NCI-H526 (cell line): ENCODE measurements around the gene SELENOM.
A peak's percentile ranks its signal among the peaks of the same experiment; 100 is the strongest.

ENCODE experiments used
- DNase-seq, 2 experiments: peaks; one replicate each; lab custom pipeline; 2025; lab: John Stamatoyannopoulos, UW

Gene SELENOM, protein sequence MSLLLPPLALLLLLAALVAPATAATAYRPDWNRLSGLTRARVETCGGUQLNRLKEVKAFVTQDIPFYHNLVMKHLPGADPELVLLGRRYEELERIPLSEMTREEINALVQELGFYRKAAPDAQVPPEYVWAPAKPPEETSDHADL

DNA sequence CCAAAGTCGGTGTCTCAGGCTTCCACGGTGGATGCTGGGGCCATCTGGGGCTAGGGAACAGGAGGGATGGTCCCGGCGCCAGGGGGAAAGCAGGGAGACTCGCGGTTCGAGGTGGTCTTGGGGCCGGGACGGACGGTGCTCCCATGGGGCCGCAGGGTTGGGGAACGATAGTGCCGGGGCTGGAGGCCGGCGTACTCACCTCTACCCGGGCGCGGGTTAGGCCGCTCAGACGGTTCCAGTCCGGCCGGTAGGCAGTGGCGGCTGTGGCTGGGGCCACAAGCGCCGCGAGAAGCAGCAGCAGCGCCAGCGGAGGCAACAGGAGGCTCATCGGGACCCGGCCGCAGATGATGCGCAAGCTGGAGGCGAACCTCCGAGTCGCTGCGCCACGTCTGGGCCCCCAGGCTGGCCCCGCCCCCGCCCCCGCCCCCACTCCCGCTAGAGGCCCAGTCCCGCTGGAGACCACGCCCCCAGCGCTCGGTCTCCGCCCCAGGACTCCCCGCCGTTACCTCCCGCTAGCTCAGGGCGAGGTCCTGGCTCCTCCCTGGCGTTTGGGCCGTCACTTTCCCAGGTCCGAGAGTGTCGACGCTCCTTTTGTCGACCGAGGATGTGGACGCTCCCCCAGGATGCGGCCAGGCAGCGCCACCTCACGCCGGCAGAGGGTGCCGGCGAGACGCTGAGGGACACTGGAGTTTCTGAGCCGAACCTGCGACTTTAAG lies at the start of gene SELENOM:
Gene SELENOM (minus strand): TSS at position 391 of the 716 bp plus-strand sequence. CDS start 63 bp downstream, at position 328.
- DNase-seq = peak; percentile 95 to 98

DNA sequence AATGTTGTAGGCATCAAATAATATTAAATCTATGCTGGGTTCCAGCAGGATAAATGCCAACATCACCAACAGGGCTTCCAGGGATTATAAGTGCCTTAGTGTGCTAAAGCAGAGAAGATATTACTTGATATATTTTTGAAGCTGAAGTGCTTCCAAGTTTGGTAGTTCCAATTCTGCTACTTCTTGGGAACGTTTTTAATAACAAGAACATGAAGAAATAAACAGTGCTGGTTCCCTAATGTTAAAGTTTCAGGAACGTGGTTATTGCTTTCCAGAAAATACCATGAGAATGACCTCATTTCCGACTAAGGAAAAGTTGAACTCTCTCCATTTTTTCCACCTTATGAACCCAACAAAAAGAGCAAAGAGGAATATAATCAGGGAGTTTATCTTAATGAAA lies 48.1 kb upstream of the SELENOM start:
- no peak for DNase-seq

DNA sequence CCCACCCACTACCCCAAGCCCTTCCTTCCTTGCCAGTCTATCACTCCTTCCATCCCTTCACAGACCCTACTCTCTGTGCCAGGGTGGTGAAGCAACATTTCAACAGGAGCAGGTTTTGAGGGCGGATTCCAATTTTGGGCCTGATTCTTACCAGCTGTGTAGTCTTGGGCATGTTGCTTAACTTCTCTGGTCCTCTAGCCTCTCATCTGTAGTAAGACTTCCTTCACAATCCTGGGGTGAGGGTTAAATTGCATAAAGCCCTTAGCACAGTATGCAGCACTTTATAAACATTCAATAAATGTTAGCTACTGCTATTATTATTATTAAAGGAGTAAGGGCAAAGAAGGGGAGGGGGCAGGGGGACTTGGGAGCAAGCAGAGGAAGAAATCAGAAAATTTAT lies 47.6 kb upstream of the SELENOM start:
- no peak for DNase-seq

DNA sequence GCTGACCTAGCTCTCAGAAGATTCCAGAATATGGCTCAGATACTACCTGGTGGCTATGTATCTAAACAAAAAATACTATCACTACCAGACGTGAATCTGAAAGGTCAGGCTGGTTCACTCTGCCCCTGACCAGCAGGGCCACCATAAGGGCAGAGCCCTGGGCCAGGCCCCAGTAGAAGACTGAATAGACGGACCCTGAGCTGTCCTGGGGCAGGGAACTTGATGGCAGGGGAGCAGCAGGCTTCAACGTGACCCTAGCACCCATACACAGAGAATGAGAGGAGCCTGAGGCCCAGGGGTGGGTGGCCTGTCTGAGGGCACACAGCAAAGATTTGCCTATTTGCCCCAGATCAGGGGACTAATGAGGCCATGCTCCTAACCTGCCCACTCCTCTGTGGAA lies 46.0 kb upstream of the SELENOM start:
- no peak for DNase-seq

DNA sequence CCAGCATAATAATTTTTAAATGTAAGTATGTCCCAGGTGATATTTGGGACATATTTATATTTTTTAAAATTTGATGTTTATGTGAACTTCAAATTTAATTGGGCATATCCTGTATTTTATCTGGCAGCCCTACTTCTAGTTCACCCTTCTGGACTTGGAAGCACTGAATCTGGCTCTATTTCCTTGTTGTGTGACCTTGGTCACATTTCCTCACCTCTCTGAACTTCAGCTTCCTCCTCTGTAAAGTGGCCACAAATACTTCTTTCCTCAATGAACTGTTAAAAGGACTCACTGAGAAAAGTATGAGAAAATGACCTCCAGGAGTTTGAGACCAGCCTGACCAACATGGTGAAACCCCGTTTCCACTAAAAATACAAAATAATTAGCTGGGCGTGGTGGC lies 44.5 kb upstream of the SELENOM start:
- DNase-seq = no peak

DNA sequence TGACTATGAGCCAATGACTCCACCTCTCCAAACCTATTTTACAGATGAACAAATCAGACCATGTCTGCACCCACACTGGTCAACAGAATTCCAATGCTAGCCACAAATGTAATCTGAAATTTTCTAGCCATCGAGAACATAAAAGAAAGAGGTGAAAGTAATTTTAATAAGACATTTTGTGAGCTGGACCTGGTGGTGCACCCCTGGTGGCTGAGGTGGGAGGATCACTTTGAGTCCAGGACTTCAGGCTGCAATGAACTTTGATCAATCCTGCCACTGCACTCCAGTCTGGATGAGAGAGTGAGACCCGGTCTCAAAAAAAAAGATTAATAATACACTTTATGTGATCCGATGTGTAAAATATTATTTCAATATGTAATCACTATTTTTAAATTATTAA lies 43.2 kb upstream of the SELENOM start:
- no peak for DNase-seq

DNA sequence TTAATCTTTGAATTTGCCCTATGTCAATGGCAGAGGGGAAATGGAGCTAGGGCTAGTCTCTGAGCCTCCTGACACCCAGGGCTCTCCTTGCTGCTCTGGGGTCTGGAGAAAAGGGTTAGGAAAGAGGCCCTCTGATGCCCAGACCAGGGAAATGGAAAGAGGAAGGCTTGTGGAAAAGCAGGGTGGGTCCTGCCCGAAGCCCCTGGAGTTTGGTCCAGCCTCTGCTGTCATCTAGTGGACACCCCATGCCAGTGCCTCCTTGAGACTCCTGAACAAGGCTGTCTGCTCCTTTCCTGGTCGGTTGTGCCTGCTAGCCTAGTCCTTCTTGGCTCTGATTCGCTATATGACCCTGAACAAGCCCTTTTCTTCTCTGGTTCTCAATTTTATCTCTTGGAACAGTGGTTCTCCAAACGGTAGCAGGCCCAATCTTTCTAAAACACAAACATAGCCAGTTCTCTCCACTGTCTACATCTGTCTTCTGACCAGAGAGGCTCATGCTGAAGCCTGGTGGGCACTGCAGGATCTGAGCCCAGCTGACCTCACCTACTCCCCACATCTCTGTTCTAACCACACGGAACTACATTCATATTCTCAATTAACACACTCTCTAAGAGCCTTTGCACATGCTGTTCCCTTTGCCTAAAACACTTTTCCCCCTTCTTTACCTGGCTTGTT lies 41.7 kb upstream of the SELENOM start:
- DNase-seq = peak; percentile 41 to 80

DNA sequence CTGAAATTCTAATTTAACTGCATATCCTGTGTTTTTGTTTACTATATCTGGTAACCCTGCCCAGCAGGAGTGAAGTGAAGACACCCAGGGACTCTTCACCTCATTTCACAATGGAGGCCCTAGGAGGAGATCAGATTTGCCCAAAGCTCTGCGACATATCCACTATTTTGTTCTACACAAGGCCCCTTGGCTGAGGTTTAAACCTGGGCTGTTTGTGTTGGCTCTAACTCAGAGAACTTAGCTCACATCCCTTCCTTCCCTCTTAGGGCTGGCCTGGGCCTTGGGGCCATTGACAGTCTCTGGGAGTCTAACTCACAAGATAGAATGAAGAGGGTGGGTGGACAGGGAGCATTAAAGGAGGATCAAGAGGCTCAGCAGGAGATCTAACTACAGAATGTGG lies 41.1 kb upstream of the SELENOM start:
- DNase-seq = no peak

DNA sequence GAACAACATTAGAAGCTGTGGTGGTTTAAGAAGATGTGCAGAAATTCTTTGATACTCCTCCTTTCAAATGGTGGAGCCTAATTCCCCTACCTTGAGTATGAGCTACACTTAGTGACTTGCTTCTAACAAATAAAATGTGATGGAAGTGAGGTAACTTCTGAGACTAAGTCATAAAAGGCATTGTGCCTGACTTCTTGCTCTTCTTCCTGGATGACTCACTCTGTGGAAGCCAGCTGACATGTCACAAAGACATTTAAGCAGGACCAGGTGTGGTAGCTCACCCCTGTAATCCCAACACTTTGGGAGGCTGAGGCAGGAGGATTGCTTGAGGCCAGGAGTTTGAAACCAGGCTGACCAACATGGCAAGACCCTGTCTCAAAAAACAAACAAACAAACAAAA lies 36.9 kb upstream of the SELENOM start:
- DNase-seq = no peak

DNA sequence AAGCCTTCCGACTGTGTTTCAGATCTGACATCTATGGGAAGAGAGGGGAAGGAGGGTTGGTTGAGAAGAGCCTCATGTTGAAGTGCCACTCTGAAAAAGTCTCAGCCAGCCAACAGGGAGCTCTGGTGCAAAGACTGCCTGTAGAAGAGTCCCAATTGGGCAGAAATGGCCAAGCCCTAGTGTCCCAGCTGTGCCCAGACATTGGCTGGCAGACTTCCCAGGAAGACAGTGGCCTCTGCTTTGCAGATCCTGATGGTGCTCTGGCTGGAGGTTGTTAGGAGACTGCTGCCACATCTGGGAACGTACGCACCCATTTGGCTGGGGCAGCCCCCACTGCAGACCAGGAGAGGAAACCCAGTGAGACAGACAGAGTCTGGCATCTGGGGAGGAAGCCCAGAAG lies 36.2 kb upstream of the SELENOM start:
- DNase-seq = no peak

DNA sequence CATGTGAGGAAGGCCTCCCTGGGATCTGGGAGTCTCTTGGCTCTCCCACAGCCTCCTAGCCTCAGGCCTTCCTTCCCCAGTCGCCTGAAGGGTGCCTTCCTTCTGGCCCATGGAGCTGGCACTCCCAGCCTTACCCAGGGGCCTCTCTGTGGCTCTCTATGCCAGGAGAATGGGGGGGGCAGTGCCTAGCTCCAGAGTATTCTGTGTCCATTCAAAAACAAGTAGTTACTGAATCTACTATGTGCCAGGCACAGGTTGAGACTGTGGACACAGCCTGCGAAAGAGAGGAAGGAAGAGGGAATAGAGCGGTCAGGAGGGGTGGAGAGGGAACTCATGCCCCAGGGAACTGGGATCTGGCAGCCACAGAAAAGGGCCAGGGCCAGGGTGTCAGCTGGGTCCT lies 35.7 kb upstream of the SELENOM start:
- DNase-seq = no peak

DNA sequence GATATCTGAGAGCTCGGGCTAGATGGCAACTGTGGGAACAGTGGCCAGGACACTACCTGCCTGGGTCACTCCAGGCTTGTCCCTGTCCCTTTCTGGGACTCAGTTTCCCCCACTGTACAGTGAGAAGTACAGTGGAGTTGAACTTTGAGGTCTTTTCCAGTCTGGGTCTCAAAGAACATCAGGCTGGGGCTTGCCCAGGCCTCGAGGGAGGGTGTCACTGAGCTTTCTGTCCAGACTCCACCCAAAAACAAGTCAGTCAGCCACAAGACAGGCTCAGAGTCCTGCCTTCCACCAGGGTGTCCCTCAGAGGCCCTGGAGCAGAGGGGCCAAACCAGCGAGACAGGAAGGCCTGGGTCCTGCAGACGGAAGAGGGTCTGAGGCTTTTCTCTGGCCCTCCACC lies 34.9 kb upstream of the SELENOM start:
- DNase-seq = no peak

DNA sequence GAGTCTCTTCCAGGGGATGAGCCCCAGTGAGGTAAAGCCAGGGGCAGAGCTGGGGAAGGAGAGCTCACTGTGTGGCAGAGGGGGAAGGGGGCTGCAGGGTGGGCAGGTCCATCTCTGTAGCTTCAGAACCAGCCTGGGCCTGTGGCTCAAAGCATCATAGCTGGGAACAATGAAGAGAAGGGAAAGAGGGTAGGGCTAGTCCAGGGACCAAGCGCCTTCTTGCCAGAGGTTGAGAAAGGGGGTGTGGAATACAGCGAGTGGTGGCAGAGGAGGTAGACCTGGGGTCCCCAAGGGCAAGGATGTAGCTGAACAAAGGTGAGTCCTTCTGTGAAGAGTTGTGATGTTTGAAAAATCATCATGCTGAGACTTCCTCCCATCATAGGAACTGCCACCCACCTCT lies 34.2 kb upstream of the SELENOM start:
- DNase-seq = no peak

DNA sequence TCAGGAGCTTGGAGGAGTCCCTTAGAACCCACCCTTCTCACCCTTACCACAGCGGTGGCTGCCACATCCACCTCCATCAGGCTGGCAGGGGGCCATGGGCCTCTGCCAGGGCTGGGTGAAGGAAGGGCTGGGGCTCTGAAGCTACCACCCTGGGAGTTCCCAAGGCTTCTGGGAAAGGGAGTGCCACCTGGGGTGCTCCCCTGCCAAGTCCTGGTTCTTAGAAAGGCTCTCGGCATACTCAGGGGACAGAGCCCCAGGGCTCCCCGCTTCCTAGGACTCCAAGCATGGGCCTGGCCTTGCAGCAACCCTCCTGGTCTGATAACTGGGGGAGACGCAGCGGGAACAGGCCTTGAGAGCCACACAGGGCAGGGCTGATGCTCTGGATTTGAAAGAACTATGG lies 33.4 kb upstream of the SELENOM start:
- DNase-seq = no peak

DNA sequence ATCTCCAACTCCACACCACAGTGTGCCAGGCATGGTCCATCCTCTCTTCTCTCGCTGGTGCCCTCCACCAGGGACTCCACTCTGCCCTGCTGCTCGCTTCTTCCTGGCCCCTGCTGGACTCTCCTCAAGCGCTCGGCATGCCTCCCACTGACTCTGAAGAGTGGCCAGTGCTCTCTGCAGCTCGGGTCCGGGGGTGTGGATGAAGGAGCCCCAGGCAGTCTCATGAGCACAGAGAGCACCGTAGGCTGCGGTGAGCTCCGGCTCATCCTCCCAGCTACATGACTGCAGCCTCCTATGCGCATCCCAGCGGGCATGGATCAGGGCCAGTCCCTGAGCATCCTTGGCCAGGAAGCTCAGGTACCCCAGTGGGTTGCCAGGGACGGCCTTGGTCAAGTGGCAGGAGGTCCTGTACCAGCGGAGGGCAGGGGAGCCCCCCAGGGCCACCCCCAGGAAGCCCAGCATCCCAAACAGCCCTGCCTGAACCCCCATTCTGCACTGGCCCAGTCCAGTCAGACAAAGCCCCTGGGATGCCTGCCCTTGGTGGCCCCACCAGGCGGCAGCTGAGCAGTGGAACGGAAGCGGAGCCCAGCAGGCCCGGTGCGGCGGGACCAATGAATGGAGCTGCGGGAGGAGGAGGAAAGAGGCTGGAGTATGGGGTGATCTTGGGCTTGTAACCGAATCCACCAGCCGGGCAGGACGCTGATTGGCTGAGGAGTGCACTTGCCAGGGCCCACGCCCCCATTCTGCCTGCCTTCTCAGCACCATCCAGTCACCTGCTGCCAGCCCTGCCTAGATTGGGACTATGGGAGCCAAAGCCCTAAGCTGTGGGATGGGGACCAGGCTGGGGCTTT lies 32.7 kb upstream of the SELENOM start, which contains the start of gene PLA2G3:
Gene PLA2G3 (minus strand): TSS at position 643 of the 851 bp plus-strand sequence. CDS start 154 bp downstream, at position 489.
- peak; percentile 21 to 56 for DNase-seq

DNA sequence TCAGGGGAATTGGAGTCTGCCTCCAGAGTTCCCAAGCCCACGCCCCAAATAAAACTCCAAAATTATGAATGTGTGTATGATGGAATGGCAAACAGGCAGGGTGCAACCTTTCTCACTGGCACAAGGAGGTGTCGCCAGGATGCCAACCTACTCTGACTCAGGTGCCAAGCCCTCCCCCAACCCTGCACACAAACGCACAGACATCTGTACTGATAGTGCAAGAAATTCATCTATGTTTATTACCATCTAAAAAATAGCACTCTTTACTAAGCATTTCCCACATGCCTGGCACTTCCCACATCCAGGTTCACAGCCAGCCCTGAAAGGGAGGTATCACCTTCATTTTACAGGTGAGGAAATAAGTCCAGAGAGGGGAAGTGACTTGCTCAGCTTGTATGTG lies 31.7 kb upstream of the SELENOM start:
- no peak for DNase-seq

DNA sequence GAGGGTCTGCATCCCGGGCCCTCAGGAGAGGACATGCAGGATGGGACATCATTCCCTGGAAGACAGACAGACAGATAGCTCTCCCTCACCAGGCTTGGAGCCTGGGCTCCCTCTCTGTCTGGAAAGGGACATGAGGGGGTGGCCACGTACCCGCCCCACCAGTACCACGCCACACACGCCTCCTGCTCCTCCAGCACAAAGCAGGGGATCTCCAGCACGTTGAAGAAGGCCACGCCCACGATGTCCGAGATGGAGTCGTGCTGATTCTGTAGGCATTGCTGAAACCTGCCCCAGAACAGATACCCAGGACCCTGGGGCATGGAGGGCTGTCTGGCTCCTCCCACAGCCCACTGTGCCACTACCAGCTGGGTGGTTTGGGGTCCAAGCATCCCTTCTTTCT lies 30.8 kb upstream of the SELENOM start:
- no peak for DNase-seq

DNA sequence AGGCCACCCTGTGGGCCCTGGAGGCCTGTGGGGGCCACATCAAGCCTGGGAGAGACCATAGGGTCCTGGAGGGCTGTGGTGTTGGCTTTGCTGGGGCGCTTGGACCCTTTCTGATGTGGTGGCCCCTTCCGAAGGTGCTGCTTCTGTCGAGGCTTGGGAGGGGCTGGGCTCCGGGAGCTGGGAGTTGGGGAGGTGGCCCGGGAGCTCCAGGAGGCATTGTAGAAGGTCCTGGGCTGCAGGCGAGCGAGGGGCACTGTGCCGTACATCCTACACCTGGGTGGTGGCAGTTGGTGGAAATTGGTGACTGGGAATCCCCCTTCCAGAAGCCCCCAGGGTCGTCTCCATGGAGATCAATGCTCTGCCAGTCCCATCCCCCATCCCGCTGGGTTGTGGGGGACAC lies 30.4 kb upstream of the SELENOM start:
- DNase-seq = no peak

DNA sequence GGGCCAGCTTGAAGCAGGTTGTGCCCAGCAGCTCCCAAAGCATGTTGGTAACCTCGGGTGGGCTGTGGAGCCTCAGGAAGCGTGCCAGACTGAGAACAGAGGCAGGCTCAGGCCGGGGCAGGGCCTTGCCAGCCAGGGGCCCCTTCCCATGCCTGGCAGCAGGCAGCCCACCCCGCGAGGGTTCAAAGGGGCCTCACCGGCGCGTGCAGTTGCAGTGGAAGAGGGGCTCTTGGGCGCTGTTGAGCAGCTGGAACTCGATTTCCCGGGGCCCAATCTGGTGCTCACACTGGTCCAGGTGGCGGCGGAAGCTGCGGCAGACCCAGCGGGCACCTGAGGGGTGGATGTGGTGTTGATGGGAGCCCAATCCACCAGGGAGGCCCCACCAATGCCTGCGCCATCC lies 29.3 kb upstream of the SELENOM start:
- DNase-seq = no peak

DNA sequence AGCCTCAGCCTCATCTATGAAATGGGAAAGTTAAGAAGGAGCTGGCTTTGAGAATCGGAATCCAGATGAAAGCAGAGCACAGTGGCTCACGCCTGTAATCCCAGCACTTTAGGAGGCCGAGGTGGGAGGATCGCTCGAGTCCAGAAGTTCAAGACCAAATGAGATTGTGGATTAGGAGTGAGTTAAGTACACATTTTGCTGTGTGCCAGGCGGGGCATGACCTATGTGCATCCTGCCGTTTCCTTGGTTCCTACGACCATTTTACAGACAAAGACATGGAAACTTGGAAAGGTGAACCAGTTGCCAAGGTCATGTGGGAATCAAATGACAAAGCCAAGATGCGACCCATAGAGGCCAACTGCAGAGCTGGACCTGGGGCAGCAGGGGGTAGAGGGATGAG lies 28.8 kb upstream of the SELENOM start:
- DNase-seq = no peak

DNA sequence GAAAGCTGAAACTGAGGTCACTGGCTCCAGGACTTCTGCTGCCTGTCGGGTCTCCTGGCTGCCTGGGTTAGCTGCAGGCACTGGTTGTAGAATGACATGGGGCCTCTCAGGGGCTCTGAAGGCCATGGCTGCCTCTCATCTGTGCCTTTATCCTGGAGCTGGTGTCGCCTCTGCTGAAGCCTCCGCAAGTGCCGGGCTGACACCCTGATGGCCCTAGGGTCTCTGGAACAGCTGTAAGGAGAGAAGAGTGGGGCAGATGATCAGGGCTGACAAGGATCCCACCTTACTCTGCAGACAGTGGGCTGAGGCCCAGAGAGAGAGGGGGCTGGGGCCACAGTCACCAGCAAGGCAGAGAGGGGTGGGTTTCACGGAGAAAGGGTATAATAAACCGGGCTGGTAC lies 28.3 kb upstream of the SELENOM start:
- no peak for DNase-seq

DNA sequence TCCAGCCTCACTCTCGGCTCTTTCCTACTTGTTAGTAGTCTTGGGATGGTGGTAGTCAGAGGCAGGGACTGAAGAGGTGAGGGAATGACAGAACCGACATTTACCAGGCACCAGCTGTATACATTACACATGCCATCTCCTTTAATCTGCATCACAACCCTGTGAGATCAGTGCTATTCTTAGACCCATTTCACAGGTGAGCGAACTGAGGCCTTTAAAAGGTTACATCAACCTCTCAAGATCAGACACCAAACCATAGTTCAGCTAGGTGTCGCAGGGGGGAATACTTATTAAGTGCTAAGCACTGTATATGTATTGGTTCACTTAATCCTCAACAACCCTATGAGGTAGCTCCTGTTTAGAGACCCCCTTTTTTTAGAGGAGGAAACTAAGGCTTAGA lies 27.3 kb upstream of the SELENOM start:
- DNase-seq = no peak

DNA sequence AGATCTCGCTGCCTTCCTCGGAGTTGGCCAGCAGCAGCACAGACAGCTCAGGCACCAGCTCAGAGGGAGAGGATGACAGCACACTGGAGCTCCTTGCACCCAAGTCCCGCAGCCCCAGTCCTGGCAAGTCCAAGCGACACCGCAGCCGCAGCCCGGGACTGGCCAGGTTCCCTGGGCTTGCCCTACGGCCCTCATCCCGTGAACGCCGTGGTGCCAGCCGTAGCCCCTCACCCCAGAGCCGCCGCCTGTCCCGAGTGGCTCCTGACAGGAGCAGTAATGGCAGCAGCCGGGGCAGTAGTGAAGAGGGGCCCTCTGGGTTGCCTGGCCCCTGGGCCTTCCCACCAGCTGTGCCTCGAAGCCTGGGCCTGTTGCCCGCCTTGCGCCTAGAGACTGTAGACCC lies 26.5 kb upstream of the SELENOM start:
- DNase-seq = no peak
